RWPE1 (cell line): ENCODE results near the gene BABAM2.

Experiments used
- CTCF ChIA-PET: fragments of 350-600 bp; sonication (Branson Sonifier 250); formaldehyde crosslinking; extraction: SDS; loops from one replicate; lab custom pipeline; 2021; lab: Yijun Ruan, JAX
- POLR2A ChIA-PET: fragments of 400-600 bp; formaldehyde crosslinking; extraction: SDS; loops from one replicate; lab custom pipeline; 2020; ENCODE audit warnings: antibody characterized with exemption; ENCODE audit not compliant: low non-redundant PET; lab: Yijun Ruan, JAX
- DNase-seq: peaks from one replicate; pipeline ENCODE4 v3.0.0; 2012; ENCODE audit warnings: low spot score
- H3K27ac ChIP-seq: fragments of 450-650 bp; 2 replicates; pipeline ENCODE4 v1.5.1; 2017
- CTCF ChIP-seq: fragments of 450-650 bp; conservative IDR thresholded peaks from 2 replicates; pipeline ENCODE4 v1.5.1; 2017; ENCODE audit warnings: low read depth, mild to moderate bottlenecking

The BABAM2 gene

DNA sequence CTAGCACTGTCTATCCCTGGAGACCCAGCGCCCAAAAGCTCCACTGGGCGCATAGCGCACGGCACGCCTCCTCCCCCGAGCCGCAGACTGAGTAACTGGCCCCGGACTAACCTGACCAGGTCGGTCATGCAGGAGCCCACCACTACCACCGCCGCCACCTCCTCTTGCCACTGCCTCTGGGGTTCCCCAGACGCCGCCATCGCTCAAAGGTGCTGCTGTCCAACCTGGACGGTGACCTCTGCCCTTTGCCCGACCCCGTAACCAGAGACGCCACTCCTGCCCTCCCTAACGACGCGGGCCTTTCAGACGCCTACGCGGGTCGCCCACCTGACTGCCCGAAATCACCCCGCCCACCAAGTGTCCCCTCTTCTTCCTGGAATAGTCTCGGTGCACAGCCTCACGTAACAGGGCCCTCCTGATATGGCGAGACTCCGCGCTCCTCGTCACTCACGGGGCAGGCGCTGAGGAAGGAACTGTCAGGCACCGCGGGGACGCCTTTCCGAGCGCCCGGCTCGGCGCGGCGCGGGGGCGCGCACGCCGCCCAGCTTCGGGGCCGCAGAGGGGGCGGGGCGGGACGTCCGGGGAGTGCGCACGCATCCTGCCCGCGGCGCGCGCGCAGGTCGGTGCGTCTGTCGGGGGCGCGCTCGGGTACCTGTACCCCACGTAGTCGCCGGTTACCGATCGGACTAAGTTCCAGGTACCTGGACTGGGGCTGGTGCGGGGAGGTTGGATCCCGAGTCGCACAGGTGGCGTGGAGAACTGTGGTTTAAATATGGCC is at the start of gene BABAM2, which contains the start of gene RBKS:
Gene BABAM2, plus strand, starts transcription at position 584 of the 778 bp plus-strand sequence. CDS start 3,828 bp downstream, outside the sequence.
Gene RBKS, minus strand, starts transcription at position 242 of the 778 bp plus-strand sequence. Its CDS starts 42 bp downstream, at position 200.
- DNase-seq, result peak; percentile 92
- ChIA-PET CTCF (interaction anchor here (0.6 kb wide), 3 partner anchors 145 to 665 kb away, joined by 3 to 4 read pairs (median 3); no protein-coding TSS in a partner anchor), POLR2A (interaction anchor here (0.6 to 0.8 kb wide), 2 partner anchors 500 to 501 kb away, joined by 3 to 5 read pairs; no protein-coding TSS in a partner anchor)
- no peak for TF ChIP-seq CTCF
- peak within 1 kb of the TSS; percentile 91 for H3K27ac ChIP-seq

DNA sequence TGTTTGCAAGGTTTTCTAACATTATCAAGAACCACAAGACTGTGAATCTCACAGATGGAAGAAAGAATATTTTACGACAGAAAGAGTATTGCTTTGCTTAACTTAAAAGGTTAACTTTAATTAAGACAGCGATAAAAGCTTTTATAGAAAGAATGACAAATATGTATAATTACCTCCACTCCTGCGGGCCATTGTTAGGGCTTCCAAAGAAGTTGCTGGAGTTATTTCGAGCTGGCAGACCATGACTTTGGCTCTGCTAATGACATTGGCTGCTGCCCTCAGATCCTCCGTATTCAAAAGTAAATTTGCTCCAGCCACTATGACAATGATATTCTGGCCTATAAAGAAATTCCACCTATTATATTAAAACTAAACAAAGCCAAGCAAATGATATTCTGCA is 47.6 kb upstream of the BABAM2 start:
- no peak for TF ChIP-seq CTCF
- no peak for DNase-seq
- CTCF ChIA-PET, result no interaction called here
- no peak overlapping the region for H3K27ac ChIP-seq
- POLR2A ChIA-PET, result no interaction called here

- CTCF ChIA-PET, result interaction anchor here (0.7 kb wide), 1 partner anchor 1406 kb away, joined by 3 read pairs; no protein-coding TSS in a partner anchor
- peak overlapping the region; percentile 78 for H3K27ac ChIP-seq
- no peak for DNase-seq
- no peak for TF ChIP-seq CTCF
- POLR2A ChIA-PET, result no interaction called here
Measured at GRCh38 chr2:27843992-27844391, 46.5 kb upstream of the BABAM2 start.

GRCh38 chr2:27844821-27845255 is 45.7 kb upstream of the BABAM2 start:
- DNase-seq, result peak; percentile 16
- POLR2A ChIA-PET, result no interaction called here
- CTCF ChIA-PET, result no interaction called here
- TF ChIP-seq CTCF, result no peak
- H3K27ac ChIP-seq, result peak overlapping the region; percentile 78

- ChIA-PET POLR2A (no interaction called here), CTCF (interaction anchor here (0.6 to 1.1 kb wide), 5 partner anchors 8 to 702 kb away, joined by 3 to 4 read pairs (median 3); no protein-coding TSS in a partner anchor)
- DNase-seq, result no peak
- TF ChIP-seq CTCF, result no peak
- no peak overlapping the region for H3K27ac ChIP-seq
Measured at GRCh38 chr2:27847333-27847732, 43.2 kb upstream of the BABAM2 start.

DNA sequence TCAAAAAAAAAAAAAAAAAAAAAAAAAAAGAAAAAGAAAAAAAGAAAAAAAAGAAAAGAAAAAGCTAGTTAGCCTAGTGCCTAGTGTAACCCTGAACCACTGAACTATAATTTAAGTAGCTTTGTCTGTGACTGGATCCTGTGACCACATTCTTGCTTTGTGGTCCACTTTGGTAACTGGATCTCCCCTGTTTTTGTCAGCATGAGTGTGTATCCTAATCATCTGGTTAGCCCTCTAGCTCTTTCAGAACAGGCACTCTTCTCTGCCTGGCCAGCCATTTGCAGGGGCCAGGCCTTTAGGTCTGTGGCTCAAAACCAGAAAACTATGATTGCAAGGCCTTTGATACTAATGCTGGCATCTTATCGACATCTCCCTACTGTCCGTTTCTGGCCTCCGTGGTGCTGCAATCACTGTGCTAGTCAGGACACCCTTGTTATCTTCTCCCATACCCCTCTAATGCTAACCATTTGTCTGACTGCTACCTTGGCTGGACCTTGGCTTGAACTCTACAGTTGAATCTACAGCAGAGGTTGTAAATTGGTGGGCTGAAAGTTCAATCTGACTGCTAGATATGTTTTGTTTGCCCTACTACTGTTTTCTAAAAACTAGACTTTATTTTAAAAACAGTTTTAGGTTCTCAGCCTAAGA is 40.8 kb upstream of the BABAM2 start:
- TF ChIP-seq CTCF, result no peak
- CTCF ChIA-PET, result interaction anchor here (0.5 kb wide), 1 partner anchor 91 kb away, joined by 3 read pairs; no protein-coding TSS in a partner anchor
- no peak for DNase-seq
- H3K27ac ChIP-seq, result no peak overlapping the region
- POLR2A ChIA-PET, result no interaction called here
